Right kidney (tissue), 1 donor: ENCODE data around the gene METTL13.
A peak's percentile ranks its signal among the peaks of the same experiment; 100 is the strongest.

Experiments used
- DNase-seq: peaks from one replicate; pipeline ENCODE4 v3.0.0-alpha.2; 2016

Gene METTL13

GRCh38 chr1:171803045-171803444 lies 21.6 kb downstream of the METTL13 start:
- no peak for DNase-seq

- DNase-seq: no peak
Measured at GRCh38 chr1:171803461-171804022, 22.1 kb downstream of the METTL13 start.

- DNase-seq: no peak
Measured at GRCh38 chr1:171805395-171806115, 24.1 kb downstream of the METTL13 start.

- no peak for DNase-seq
Measured at GRCh38 chr1:171807556-171807955, 26.1 kb downstream of the METTL13 start.

- no peak for DNase-seq
Measured at GRCh38 chr1:171809834-171810233, 28.4 kb downstream of the METTL13 start.

- no peak for DNase-seq
Measured at GRCh38 chr1:171811672-171812071, 30.2 kb downstream of the METTL13 start.

- DNase-seq: no peak
Measured at GRCh38 chr1:171814692-171815091, 33.2 kb downstream of the METTL13 start.

GRCh38 chr1:171816300-171816901 lies 34.9 kb downstream of the METTL13 start:
- DNase-seq: no peak

GRCh38 chr1:171817511-171818265 lies 36.2 kb downstream of the METTL13 start:
- no peak for DNase-seq

GRCh38 chr1:171819946-171820345 lies 38.5 kb downstream of the METTL13 start:
- DNase-seq: no peak

- DNase-seq: no peak
Measured at GRCh38 chr1:171826973-171827372, 45.5 kb downstream of the METTL13 start.

- no peak for DNase-seq
Measured at GRCh38 chr1:171828794-171829193, 47.3 kb downstream of the METTL13 start.

GRCh38 chr1:171833091-171833825 lies 51.8 kb downstream of the METTL13 start:
- DNase-seq: no peak

- DNase-seq: no peak
Measured at GRCh38 chr1:171834821-171835220, 53.4 kb downstream of the METTL13 start.

- DNase-seq: no peak
Measured at GRCh38 chr1:171835891-171836290, 54.4 kb downstream of the METTL13 start.

- DNase-seq: peak; percentile 87
Measured at GRCh38 chr1:171841050-171841910, 59.8 kb downstream of the METTL13 start, which contains the start of gene DNM3. Gene DNM3, plus strand, starts transcription at chr1:171841498. Its CDS starts 159 bp downstream, at chr1:171841657.

GRCh38 chr1:171841931-171842761 lies 60.7 kb downstream of the METTL13 start:
- DNase-seq: peak; percentile 44

- no peak for DNase-seq
Measured at GRCh38 chr1:171844381-171844780, 62.9 kb downstream of the METTL13 start.

GRCh38 chr1:171845998-171846397 lies 64.5 kb downstream of the METTL13 start:
- DNase-seq: no peak
